ENCODE results near the gene TSNAXIP1.
"Not testable (repeated sequence)": the region's sequence is repeated elsewhere in the genome, so short reads cannot be mapped to it uniquely, and the experiment has no call there.

Gene TSNAXIP1

GRCh38 chr16:67837190-67837589, 30.5 kb downstream of the TSNAXIP1 start:
- not testable (repeated sequence) for DNase-seq

- DNase-seq, result no peak
Observed at GRCh38 chr16:67837811-67838210, 31.1 kb downstream of the TSNAXIP1 start.

GRCh38 chr16:67841198-67841815, 34.6 kb downstream of the TSNAXIP1 start:
- DNase-seq, result no peak

GRCh38 chr16:67841816-67842508, 35.3 kb downstream of the TSNAXIP1 start, which contains the start of gene THAP11:
Gene THAP11 (plus strand): TSS chr16:67842320. CDS start chr16:67842555, 235 bp downstream.
- DNase-seq, result peak; percentile 83

GRCh38 chr16:67842509-67843342, 36.0 kb downstream of the TSNAXIP1 start:
- no peak for DNase-seq

- no peak for DNase-seq
Observed at GRCh38 chr16:67843343-67843765, 36.7 kb downstream of the TSNAXIP1 start.

GRCh38 chr16:67844497-67844896, 37.8 kb downstream of the TSNAXIP1 start:
- no peak for DNase-seq

- DNase-seq, result no peak
Observed at GRCh38 chr16:67845291-67846062, 38.8 kb downstream of the TSNAXIP1 start.

GRCh38 chr16:67846063-67846319, 39.3 kb downstream of the TSNAXIP1 start:
- DNase-seq, result no peak

- peak; percentile 53 for DNase-seq
Observed at GRCh38 chr16:67846320-67847063, 39.8 kb downstream of the TSNAXIP1 start, which contains the start of gene NUTF2. Gene NUTF2 (plus strand): TSS chr16:67846933. CDS start chr16:67865131, 18,198 bp downstream.

GRCh38 chr16:67847064-67847861, 40.6 kb downstream of the TSNAXIP1 start, which contains the start of gene CENPT:
Gene CENPT (minus strand): TSS chr16:67847693. CDS start chr16:67833859, 13,834 bp downstream.
- DNase-seq, result no peak

GRCh38 chr16:67848118-67848517, 41.4 kb downstream of the TSNAXIP1 start:
- DNase-seq, result no peak

GRCh38 chr16:67853670-67854069, 47.0 kb downstream of the TSNAXIP1 start:
- no peak for DNase-seq

- no peak for DNase-seq
Observed at GRCh38 chr16:67855789-67856188, 49.1 kb downstream of the TSNAXIP1 start.

GRCh38 chr16:67856927-67857546, 50.3 kb downstream of the TSNAXIP1 start:
- no peak for DNase-seq

- DNase-seq, result no peak
Observed at GRCh38 chr16:67857547-67858233, 51.0 kb downstream of the TSNAXIP1 start.

GRCh38 chr16:67858500-67858899, 51.8 kb downstream of the TSNAXIP1 start:
- no peak for DNase-seq

- DNase-seq, result no peak
Observed at GRCh38 chr16:67860589-67861398, 54.1 kb downstream of the TSNAXIP1 start.

GRCh38 chr16:67861877-67862276, 55.2 kb downstream of the TSNAXIP1 start:
- no peak for DNase-seq
